ENCODE results near the gene CHIT1. TPM values are rescaled to one million over a fixed set of nuclear protein-coding genes. Genes with fewer than 3 reads are reported as not detected.

The CHIT1 gene
- total RNA-seq, 1 experiment from 2014 or later, result not detected

DNA sequence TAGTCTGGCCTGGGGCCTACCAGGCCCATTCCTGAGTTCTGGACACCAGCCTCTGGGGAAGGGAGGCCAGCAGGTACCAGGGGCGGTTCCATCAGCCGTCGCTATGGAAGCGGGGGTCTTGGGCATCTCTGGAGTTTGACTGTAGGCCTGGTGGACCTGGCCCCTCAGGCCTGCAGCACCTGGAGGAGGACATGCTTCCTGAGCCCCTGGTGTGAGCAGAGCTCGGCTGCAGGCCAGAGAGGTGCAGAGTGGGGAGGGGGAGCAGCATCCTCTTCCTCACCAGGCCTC lies 61.6 kb downstream of the CHIT1 start:
- H3K27me3 Mint-ChIP-seq (ENCODE audit: unreplicated experiment), result peaks cover 75% of the 10 kb centered on the region
- H3K27ac Mint-ChIP-seq (ENCODE audit: unreplicated experiment), result no peak overlapping the region
- TF ChIP-seq, protein P1, sequence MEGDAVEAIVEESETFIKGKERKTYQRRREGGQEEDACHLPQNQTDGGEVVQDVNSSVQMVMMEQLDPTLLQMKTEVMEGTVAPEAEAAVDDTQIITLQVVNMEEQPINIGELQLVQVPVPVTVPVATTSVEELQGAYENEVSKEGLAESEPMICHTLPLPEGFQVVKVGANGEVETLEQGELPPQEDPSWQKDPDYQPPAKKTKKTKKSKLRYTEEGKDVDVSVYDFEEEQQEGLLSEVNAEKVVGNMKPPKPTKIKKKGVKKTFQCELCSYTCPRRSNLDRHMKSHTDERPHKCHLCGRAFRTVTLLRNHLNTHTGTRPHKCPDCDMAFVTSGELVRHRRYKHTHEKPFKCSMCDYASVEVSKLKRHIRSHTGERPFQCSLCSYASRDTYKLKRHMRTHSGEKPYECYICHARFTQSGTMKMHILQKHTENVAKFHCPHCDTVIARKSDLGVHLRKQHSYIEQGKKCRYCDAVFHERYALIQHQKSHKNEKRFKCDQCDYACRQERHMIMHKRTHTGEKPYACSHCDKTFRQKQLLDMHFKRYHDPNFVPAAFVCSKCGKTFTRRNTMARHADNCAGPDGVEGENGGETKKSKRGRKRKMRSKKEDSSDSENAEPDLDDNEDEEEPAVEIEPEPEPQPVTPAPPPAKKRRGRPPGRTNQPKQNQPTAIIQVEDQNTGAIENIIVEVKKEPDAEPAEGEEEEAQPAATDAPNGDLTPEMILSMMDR (IDR thresholded peaks at IDR 0.05; ENCODE audit: unreplicated experiment), result no peak
- intact Hi-C loops (cut with micrococcal nuclease; ENCODE audit: unreplicated experiment), result no loop called here
- BruUV-seq (replicated peaks), result no TSS peak
- no peaks in the 10 kb centered on the region for H3K36me3 Mint-ChIP-seq (ENCODE audit: insufficient read depth, unreplicated experiment)
- H3K4me3 Mint-ChIP-seq (ENCODE audit: low read depth, unreplicated experiment), result no peak overlapping the region
- CTCF ChIA-PET, result interaction anchor here (0.9 kb wide), 1 partner anchor 48 kb away, joined by 4 read pairs; no protein-coding TSS in a partner anchor
- no peak for DNase-seq
- no peaks in the 10 kb centered on the region for H3K9me3 Mint-ChIP-seq (ENCODE audit: low read depth, unreplicated experiment)
- peaks cover 7% of the 10 kb centered on the region for H3K4me1 Mint-ChIP-seq (ENCODE audit: low read depth, unreplicated experiment)

DNA sequence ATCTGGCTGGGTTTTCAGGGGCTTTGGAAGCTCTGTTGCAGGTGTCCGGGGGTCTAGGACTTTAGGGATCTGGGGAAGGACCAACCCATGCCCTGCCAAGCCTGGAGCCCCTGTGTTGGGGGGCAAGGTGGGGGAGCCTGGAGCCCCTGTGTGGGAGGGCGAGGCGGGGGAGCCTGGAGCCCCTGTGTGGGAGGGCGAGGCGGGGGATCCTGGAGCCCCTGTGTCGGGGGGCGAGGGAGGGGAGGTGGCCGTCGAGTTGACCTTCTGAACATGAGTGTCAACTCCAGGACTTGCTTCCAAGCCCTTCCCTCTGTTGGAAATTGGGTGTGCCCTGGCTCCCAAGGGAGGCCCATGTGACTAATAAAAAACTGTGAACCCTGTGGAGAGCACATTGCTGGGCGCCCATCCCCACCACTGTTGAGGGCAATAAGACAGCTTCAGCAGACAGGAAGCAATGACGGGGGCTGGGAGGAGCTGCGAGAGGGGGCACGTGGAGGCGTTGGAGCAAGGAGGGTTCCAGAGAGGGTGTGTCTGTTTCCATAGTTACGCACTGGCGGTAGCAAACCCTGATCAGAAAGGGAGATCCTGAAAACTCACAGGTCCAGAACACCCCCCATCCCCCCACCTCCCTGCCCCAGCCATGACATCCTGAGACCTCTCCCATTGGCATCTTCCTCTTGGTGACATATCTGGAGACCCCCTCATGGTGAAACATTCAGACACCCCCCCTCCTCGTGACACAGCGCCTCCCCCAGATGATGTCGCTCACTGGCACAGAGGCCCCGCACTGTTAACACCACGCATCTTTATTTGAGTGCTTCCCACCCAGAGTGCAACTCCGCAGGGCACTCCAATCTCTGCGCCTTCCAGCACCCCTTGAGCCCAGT lies 62.2 kb downstream of the CHIT1 start:
- intact Hi-C loops (cut with micrococcal nuclease; ENCODE audit: unreplicated experiment), result no loop called here
- Mint-ChIP-seq H3K27ac (ENCODE audit: unreplicated experiment) (no peak overlapping the region), H3K27me3 (ENCODE audit: unreplicated experiment) (peaks cover 81% of the 10 kb centered on the region)

DNA sequence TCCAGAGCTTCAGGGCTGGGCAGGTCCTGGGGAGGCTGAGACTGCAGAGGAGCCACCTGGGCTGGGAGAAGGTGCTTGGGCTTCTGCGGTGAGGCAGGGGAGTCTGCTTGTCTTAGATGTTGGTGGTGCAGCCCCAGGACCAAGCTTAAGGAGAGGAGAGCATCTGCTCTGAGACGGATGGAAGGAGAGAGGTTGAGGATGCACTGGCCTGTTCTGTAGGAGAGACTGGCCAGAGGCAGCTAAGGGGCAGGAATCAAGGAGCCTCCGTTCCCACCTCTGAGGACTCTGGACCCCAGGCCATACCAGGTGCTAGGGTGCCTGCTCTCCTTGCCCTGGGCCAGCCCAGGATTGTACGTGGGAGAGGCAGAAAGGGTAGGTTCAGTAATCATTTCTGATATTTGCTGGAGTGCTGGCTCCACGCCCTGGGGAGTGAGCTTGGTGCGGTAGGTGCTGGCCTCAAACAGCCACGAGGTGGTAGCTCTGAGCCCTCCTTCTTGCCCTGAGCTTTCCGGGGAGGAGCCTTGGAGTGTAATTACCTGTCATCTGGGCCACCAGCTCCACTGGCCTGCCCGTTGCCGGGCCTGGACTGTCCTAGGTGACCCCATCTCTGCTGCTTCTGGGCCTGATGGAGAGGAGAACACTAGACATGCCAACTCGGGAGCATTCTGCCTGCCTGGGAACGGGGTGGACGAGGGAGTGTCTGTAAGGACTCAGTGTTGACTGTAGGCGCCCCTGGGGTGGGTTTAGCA lies 63.1 kb downstream of the CHIT1 start:
- CTCF ChIA-PET, result interaction anchor here (0.9 to 2.2 kb wide), 11 partner anchors 9 to 127 kb away, joined by 4 to 18 read pairs (median 5); partner anchors contain the start of gene ADORA1
- no peaks in the 10 kb centered on the region for H3K9me3 Mint-ChIP-seq (ENCODE audit: low read depth, unreplicated experiment)
- H3K4me1 Mint-ChIP-seq (ENCODE audit: low read depth, unreplicated experiment), result peaks cover 8% of the 10 kb centered on the region
- no TSS peak for BruUV-seq (replicated peaks)
- peak; percentile 58 for DNase-seq
- intact Hi-C loops (cut with micrococcal nuclease; ENCODE audit: unreplicated experiment), result no loop called here
- H3K36me3 Mint-ChIP-seq (ENCODE audit: insufficient read depth, unreplicated experiment), result no peaks in the 10 kb centered on the region
- H3K27me3 Mint-ChIP-seq (ENCODE audit: unreplicated experiment), result peaks cover 87% of the 10 kb centered on the region
- H3K27ac Mint-ChIP-seq (ENCODE audit: unreplicated experiment), result no peak overlapping the region
- TF ChIP-seq, protein P1 (IDR thresholded peaks at IDR 0.05; ENCODE audit: unreplicated experiment), result no peak
- H3K4me3 Mint-ChIP-seq (ENCODE audit: low read depth, unreplicated experiment), result no peak overlapping the region

More for the DNA sequence above, 62.2 kb downstream of the CHIT1 start:
- no peak overlapping the region for H3K4me3 Mint-ChIP-seq (ENCODE audit: low read depth, unreplicated experiment)
- TF ChIP-seq, protein P1 (IDR thresholded peaks at IDR 0.05; ENCODE audit: unreplicated experiment), result no peak
- DNase-seq, result no peak
- H3K36me3 Mint-ChIP-seq (ENCODE audit: insufficient read depth, unreplicated experiment), result no peaks in the 10 kb centered on the region
- no TSS peak for BruUV-seq (replicated peaks)
- peaks cover 7% of the 10 kb centered on the region for H3K4me1 Mint-ChIP-seq (ENCODE audit: low read depth, unreplicated experiment)
- H3K9me3 Mint-ChIP-seq (ENCODE audit: low read depth, unreplicated experiment), result no peaks in the 10 kb centered on the region
- CTCF ChIA-PET, result interaction anchor here (0.9 to 2.2 kb wide), 12 partner anchors 10 to 128 kb away, joined by 4 to 18 read pairs (median 4); partner anchors contain the start of gene ADORA1

Other genes starting within 250 kb of the CHIT1 start
- 77.7 and 84.4 TPM in 2 replicates for gene TMEM183A, start 222.3 kb downstream of the CHIT1 start, total RNA-seq (2022)
- gene PPFIA4, start 203.2 kb downstream of the CHIT1 start, total RNA-seq (2022), result 0.12 and 0.83 TPM in 2 replicates
- gene MYOG, start 143.7 kb downstream of the CHIT1 start, total RNA-seq (2022), result not detected in 2 replicates
- 1.5 and 1.7 TPM in 2 replicates for gene ADORA1, start 101.9 kb downstream of the CHIT1 start, total RNA-seq (2022)
- gene MYBPH, start 53.8 kb downstream of the CHIT1 start, total RNA-seq (2022), result not detected in 2 replicates
- not detected in 2 replicates for gene CHI3L1, start 43.0 kb downstream of the CHIT1 start, total RNA-seq (2022)
- gene BTG2, start 75.8 kb upstream of the CHIT1 start, total RNA-seq (2022), result 2.7 and 4.9 TPM in 2 replicates
- gene FMOD, start 121.4 kb upstream of the CHIT1 start, total RNA-seq (2022), result not detected in 2 replicates
- not detected in 2 replicates for gene PRELP, start 246.1 kb upstream of the CHIT1 start, total RNA-seq (2022)